Breast epithelium (tissue), 4 donors: ENCODE results near the gene DYRK1A. TPM values are rescaled to one million over a fixed set of nuclear protein-coding genes. Genes with fewer than 3 reads are reported as not detected.

Experiments used
- DNase-seq, 2 donors: peaks; one replicate each; pipeline ENCODE4 v3.0.0-alpha.2; 2019; ENCODE audit warnings: low spot score in 2 of 2
- H3K27ac ChIP-seq, 2 donors: fragments of 200-600 bp; sonication (generic) in 1 of 2; one replicate each; pipeline ENCODE4 v1.5.1; 2016 to 2019; ENCODE audit warnings: mild to moderate bottlenecking in 1 of 2
- H3K27me3 ChIP-seq, 2 donors: fragments of 200-600 bp; sonication (generic) in 1 of 2; one replicate each; pipeline versions ENCODE4 v1.5.1 to v1.6.0; 2017 to 2019; ENCODE audit warnings: control low read depth in 1 of 2, mild to moderate bottlenecking in 1 of 2
- H3K36me3 ChIP-seq: fragments of 200-600 bp; one replicate; pipeline ENCODE4 v1.5.1; 2019
- H3K4me1 ChIP-seq, 2 donors: fragments of 200-600 bp; sonication (generic); one replicate each; pipeline ENCODE4 v1.5.1; 2016 to 2019; ENCODE audit warnings: control low read depth in 1 of 2
- H3K4me3 ChIP-seq, 3 donors: fragments of 200-600 bp; sonication (generic); 1 replicate in 2 of 3; 2 replicates in 1 of 3; pipeline ENCODE4 v1.5.1; 2016 to 2019; ENCODE audit warnings: mild to moderate bottlenecking in 3 of 3, moderate library complexity in 2 of 3
- H3K9me3 ChIP-seq, 2 donors: fragments of 200-600 bp; sonication (generic) in 1 of 2; one replicate each; pipeline ENCODE4 v1.5.1; 2016 to 2019; ENCODE audit warnings: control low read depth in 1 of 2
- CTCF ChIP-seq, 3 donors: fragments of 450-650 bp; IDR thresholded peaks; one replicate each; pipeline ENCODE4 v1.5.1; 2016 to 2017; ENCODE audit warnings: antibody characterized with exemption in 3 of 3, mild to moderate bottlenecking in 3 of 3, moderate library complexity in 3 of 3
- POLR2A ChIP-seq: fragments of 450-650 bp; IDR thresholded peaks from one replicate; pipeline ENCODE4 v1.6.1; 2016; ENCODE audit warnings: antibody characterized with exemption, mild to moderate bottlenecking, moderate library complexity
- POLR2AphosphoS5 ChIP-seq, 3 donors: sonication (generic); formaldehyde crosslinking; IDR thresholded peaks; one replicate each; pipeline ENCODE4 v1.6.1; 2017; ENCODE audit warnings: antibody characterized with exemption in 3 of 3
- intact Hi-C: fragments of 100-400 bp; cut with DNase I; formaldehyde crosslinking; loops from one replicate; pipeline ENCODE4 v1.15.1; 2023; ENCODE audit warnings: low total_unique reads
- total RNA-seq, 3 donors: library from RNA; depleted of rRNA; stranded (reverse); fragments of >200 nt; gene quantifications; one replicate each; pipeline ENCODE4 v1.1.0, GENCODE V29; 2016

Gene DYRK1A
- total RNA-seq, 3 donors from 2014 or later = 71.7 to 138 (median 93.1) TPM

- intact Hi-C loops = loop anchor here (1.0 kb wide), 1 partner anchor 97 kb away; the partner anchor contains the start of gene VPS26C
- Histone ChIP-seq H3K4me3 (peak overlapping the region in 1 of 3 donors; percentile 95), H3K9me3 (no peaks in the 10 kb centered on the region), H3K4me1 (peaks cover 0 to 8% of the 10 kb centered on the region in 2 donors), H3K27ac (peak overlapping the region; percentile 99 to 100), H3K36me3 (no peaks in the 10 kb centered on the region), H3K27me3 (no peaks in the 10 kb centered on the region)
- no peak for DNase-seq
- TF ChIP-seq CTCF (IDR thresholded peaks at IDR 0.05) (no peak), POLR2A (no peak), POLR2AphosphoS5 (IDR thresholded peaks at IDR 0.05) (no peak)
These were observed 1.9 kb upstream of the DYRK1A start for GRCh38 chr21:37364722-37365121.

- TF ChIP-seq CTCF (IDR thresholded peaks at IDR 0.05) = no peak
- TF ChIP-seq POLR2A = peak; percentile 23
- TF ChIP-seq POLR2AphosphoS5 (IDR thresholded peaks at IDR 0.05) = peak; percentile 55 to 70 (median 57)
- Histone ChIP-seq H3K27ac (peak overlapping the region; percentile 99 to 100), H3K27me3 (no peaks in the 10 kb centered on the region), H3K9me3 (no peaks in the 10 kb centered on the region), H3K36me3 (no peaks in the 10 kb centered on the region), H3K4me1 (peaks cover 0 to 15% of the 10 kb centered on the region in 2 donors), H3K4me3 (peak overlapping the region; percentile 69 to 95 (median 79))
- DNase-seq = peak; percentile 69 to 75
- intact Hi-C loops = loop anchor here (1.0 kb wide), 1 partner anchor 98 kb away; the partner anchor contains the start of gene VPS26C
These were observed 774 bp upstream of the DYRK1A start for GRCh38 chr21:37365517-37366481.

- Histone ChIP-seq H3K4me1 (peaks cover 0 to 15% of the 10 kb centered on the region in 2 donors), H3K27ac (peak overlapping the region; percentile 99 to 100), H3K4me3 (peak overlapping the region; percentile 69 to 95 (median 79)), H3K27me3 (no peaks in the 10 kb centered on the region), H3K36me3 (no peaks in the 10 kb centered on the region), H3K9me3 (no peaks in the 10 kb centered on the region)
- TF ChIP-seq CTCF (IDR thresholded peaks at IDR 0.05) (no peak), POLR2AphosphoS5 (IDR thresholded peaks at IDR 0.05) (no peak), POLR2A (no peak)
- intact Hi-C loops = no loop called here
- no peak for DNase-seq
These were observed 746 bp downstream of the DYRK1A start for GRCh38 chr21:37367336-37367702.

GRCh38 chr21:37367703-37368540 lies 1.3 kb downstream of the DYRK1A start:
- no peaks in the 10 kb centered on the region for H3K36me3 ChIP-seq
- H3K27ac ChIP-seq = peak overlapping the region; percentile 99 to 100
- peaks cover 0 to 15% of the 10 kb centered on the region in 2 donors for H3K4me1 ChIP-seq
- no peak for TF ChIP-seq POLR2AphosphoS5 (IDR thresholded peaks at IDR 0.05)
- no peak for TF ChIP-seq POLR2A
- no peak for TF ChIP-seq CTCF (IDR thresholded peaks at IDR 0.05)
- H3K27me3 ChIP-seq = no peaks in the 10 kb centered on the region
- no peaks in the 10 kb centered on the region for H3K9me3 ChIP-seq
- intact Hi-C loops = no loop called here
- no peak for DNase-seq
- H3K4me3 ChIP-seq = peak overlapping the region; percentile 69 to 95 (median 79)
